ENCODE measurements around the gene PRXL2B.

The PRXL2B gene

GRCh38 chr1:2587860-2588571 lies 1.4 kb downstream of the PRXL2B start:
- DNase-seq, result no peak

- DNase-seq, result no peak
These were observed 2.3 kb downstream of the PRXL2B start for GRCh38 chr1:2588661-2589430.

- DNase-seq, result no peak
These were observed 3.1 kb downstream of the PRXL2B start for GRCh38 chr1:2589431-2590232.

- no peak for DNase-seq
These were observed 3.9 kb downstream of the PRXL2B start for GRCh38 chr1:2590233-2591141.

- no peak for DNase-seq
These were observed 4.6 kb downstream of the PRXL2B start for GRCh38 chr1:2591233-2591580.

- DNase-seq, result no peak
These were observed 5.1 kb downstream of the PRXL2B start for GRCh38 chr1:2591581-2592261.

GRCh38 chr1:2592672-2593071 lies 6.1 kb downstream of the PRXL2B start:
- DNase-seq, result no peak

- no peak for DNase-seq
These were observed 6.8 kb downstream of the PRXL2B start for GRCh38 chr1:2593251-2593878.

GRCh38 chr1:2594001-2594640 lies 7.5 kb downstream of the PRXL2B start:
- no peak for DNase-seq

- DNase-seq, result no peak
These were observed 8.1 kb downstream of the PRXL2B start for GRCh38 chr1:2594641-2595131.

- DNase-seq, result no peak
These were observed 8.8 kb downstream of the PRXL2B start for GRCh38 chr1:2595261-2595811.

- DNase-seq, result no peak
These were observed 9.4 kb downstream of the PRXL2B start for GRCh38 chr1:2595812-2596529.

- peak in 1 of 2 experiments; percentile 61 for DNase-seq
These were observed 10.2 kb downstream of the PRXL2B start for GRCh38 chr1:2596530-2597333.

GRCh38 chr1:2597441-2598328 lies 11.1 kb downstream of the PRXL2B start:
- DNase-seq, result no peak

GRCh38 chr1:2598329-2598931 lies 11.9 kb downstream of the PRXL2B start:
- no peak for DNase-seq

- DNase-seq, result no peak
These were observed 15.2 kb downstream of the PRXL2B start for GRCh38 chr1:2601721-2602303.

GRCh38 chr1:2602311-2602835 lies 15.8 kb downstream of the PRXL2B start:
- DNase-seq, result no peak

All from NCI-H524 (cell line).